Stimulated activated CD4-positive, alpha-beta T cell treated with anti-CD3 and anti-CD28 coated beads, Interleukin-4, amount 100 ng/mL, for 4 hours (primary cell): ENCODE data around the gene SREBF2.

Source experiments
- DNase-seq, 2 experiments: peaks; one replicate each; pipeline ENCODE4 v3.0.0-alpha.2; 2020

The SREBF2 gene

DNA sequence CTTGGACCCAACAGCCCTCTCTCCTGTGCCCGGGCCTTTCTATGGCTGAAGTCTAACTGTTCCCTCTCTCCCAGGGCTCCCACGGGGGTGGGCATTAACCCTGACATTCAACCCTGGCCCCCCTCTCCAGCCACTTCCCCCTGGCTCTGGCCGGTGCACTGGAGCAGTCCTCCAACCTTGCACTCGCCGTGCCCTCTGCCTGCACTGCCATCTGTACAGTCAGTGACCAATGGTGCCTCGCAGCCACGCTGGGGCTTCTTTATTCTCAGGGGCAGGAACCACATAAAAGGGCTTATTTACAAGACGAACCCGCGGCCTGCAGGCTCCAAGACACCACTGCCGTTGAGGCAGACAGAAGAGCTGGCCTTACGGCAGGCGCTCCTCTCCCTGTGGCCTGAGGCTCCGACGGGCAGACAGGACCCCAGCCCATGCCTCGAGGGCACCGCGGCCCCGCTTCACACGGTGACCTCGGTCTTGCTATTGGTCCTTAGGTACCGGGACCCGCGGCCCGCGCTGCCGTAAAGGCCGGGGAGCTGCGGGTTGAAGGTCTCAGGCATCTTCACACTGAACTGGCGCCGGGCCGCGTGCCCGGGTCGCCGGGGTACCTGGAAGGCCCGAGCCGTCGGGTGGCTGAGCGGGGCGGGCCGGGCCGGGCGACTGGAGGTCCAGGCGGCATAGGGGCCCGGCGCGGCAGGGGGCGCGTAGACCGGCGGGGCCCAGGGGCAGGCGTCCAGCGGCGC, 76.6 kb downstream of the SREBF2 start:
- DNase-seq: no peak

DNA sequence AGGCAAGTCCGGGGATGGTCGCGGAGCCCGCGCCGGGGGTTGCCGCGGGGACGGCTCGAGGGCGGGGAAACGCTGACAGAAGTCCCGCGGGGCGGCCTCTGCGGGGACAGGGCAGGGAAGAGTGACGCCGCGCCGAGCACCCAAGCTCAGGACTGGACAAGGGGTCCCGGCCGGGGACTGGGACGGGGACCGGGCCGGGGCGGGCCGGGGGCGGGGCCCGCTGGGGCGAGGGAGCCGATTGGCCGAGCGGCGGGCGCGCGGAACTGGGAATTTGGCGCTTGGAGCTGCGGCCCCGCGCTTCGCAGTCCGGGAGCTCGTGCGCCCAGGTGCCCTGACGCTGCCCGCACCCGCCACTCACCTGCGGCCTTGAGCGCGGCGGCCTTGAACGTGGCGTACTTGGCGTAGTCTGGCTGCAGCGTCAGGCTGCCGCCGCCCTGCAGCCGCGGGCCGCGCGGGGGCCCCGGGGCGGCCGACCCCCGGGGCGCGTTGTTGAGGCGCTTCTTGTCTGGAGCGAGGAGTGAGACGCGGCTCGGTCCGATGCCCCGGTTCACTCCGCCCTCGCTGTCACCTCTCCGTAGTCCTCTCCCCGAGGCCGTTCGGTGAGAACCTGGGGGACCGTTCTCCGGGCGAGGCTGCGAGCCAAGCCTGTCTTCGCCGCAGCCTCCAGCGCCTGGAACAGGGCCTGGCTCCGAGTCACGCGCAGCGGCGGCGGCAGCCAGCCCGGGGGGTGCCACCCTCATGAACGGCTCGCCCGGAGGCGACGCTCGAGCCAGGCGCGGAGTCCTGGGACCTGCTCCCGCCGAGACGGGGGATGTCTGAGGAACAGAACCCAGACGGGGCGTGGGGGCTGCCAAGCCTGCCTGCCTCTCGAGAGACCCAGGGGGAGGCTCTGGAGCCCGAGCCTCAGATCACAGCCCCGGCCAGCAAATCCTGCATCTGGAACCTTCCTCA, 77.4 kb downstream of the SREBF2 start:
- DNase-seq: no peak

DNA sequence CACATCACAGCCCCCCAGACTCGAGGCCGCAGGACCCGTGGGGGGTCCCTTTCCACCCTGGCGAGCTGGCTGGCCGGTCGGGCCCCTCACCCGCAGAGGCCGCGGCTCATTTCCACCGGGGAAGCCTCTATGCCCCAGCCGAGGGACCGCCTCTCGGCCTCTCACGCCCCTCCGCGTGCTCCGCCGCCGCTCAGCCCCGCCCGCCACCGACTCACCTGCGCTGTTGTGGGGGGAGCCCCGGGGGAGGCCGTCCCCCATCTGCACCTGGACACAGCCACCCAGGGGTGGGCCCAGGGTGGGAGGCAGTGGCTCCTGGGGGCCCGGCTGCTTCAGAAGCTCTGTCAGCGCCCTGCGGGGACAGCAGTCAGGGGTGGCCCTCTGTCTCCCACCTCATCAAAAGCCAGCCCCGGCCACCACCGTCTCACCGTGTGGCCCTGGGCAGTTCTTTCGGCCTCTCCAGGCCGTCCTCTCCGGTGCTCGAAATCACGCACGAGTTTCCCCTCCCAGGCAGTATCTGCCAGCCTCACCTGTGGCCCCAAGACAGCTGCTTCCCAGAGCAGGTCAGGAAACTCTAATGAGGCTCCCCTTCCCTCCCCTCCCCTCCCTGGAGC, 78.2 kb downstream of the SREBF2 start:
- DNase-seq: peak in 1 of 2 experiments; percentile 30

DNA sequence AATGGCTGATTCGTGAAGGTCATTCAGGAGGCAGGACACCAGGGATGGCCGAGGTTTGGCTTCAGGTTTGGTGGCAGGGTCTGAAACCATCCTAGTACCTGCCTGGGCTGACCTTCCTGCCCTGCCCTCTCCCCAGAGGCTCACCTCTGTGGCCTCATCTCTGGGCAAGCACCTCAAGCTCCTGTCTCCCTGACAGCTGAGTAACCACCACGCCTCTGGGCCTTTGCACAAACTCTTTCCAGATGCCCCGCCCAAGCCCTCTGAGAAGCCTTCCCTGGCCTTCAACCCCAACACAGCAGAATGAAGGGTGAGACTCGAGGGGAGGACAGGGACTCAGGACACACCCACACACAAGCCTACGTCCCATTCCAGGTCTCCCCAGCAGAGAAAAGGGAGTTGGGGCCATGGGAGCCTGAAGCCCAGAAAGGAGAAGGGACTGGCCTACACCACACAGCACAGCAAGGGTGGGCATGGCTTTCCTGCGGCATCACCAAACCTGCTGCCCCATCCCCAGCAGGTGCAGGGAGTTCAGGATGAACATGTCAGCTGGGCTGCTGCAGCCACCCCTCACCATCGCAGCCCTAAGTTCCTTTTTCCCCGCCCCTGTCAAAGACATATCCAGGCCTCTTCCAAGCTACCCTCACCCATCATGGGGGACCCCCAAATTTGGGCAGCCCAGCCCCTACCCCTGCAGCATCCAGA, 79.6 kb downstream of the SREBF2 start:
- no peak for DNase-seq

DNA sequence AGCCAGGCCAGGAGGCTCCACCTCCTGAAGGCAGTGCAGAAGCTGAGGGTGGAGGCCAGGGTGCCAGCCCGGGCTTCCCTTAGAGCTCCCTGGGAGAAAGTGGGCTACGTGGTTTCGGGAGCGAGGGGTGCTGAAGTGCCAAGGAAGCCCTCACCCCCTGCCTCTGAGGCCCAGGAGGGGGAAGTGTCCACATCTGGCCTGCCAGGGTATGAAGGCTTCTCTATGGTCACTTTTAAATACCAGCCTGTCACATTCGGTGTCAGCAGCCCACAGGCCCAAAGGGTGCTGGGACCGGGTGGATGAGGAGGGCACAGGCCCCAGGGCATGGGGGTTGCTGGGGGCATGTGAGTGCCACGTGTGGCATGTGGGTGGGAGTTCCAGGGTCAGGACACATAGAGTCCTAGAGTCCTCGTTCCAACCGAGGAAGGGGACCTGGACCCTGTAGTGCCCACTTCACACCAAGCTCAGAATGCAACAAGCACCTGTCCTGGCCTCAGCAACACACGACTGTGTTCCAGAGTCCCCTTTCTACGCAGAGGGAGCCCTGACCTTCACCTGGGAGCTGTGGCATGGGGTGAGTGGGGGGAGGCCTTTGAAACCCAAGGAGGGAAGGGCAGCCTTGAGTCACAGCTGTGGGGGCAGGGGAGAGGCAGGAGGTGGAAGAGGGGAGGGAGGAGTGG, 80.3 kb downstream of the SREBF2 start:
- DNase-seq: no peak

DNA sequence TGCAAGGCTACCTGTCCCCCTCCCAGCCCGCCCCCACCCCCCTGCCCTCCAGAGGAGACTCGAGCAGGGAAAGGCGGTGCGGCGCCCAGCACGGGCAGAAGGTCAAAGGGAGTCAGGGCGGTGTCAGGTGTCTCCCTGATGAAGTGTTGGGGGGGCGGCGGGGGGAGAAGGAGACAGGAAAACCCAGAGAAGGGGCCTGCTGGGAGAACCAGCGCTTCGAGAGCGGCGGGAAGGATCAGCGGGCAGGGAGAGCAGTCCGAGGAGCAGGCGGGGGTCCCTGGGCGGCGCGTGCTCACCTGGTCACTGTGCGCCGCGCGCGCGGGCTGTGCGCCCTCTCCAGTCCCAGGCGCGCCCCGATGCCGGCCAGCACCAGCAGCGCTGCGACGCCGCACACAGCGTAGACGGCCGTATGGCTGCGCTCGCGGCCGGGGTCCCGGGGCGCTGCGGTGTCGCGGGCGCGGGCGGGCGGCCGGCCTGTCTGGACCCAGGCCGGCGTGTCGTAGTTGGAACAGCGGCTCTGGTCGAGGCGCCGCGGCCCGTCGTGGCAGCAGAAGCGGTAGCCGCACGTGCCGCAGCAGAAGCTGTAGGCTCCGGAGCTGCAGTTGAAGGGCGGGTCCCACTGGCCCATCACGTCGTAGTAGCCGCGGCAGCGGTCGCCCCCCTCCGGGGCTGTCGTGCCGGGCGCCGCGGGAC, 81.1 kb downstream of the SREBF2 start:
- DNase-seq: no peak

DNA sequence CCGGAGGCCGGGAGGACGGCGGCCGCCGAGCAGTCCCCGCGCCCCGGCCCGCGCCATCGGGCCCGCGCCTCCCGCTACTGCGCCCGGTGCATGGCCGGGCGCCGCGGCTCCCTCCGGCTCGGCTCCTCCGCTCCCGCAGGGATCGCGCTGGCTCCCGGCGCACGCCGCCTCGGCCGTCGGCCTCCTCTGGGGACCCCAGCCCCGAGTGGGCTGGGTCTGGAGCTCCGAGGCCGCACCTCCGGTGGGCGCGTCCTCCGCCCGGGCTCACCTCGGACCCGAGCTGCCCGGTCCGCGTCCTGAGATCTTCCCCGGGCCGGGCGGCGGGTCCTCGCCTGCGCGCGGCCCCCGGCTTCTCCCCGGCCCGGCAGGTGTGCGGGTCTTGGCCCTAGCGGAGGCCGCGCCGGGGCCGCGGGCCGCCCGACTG, 81.7 kb downstream of the SREBF2 start:
- DNase-seq: no peak

DNA sequence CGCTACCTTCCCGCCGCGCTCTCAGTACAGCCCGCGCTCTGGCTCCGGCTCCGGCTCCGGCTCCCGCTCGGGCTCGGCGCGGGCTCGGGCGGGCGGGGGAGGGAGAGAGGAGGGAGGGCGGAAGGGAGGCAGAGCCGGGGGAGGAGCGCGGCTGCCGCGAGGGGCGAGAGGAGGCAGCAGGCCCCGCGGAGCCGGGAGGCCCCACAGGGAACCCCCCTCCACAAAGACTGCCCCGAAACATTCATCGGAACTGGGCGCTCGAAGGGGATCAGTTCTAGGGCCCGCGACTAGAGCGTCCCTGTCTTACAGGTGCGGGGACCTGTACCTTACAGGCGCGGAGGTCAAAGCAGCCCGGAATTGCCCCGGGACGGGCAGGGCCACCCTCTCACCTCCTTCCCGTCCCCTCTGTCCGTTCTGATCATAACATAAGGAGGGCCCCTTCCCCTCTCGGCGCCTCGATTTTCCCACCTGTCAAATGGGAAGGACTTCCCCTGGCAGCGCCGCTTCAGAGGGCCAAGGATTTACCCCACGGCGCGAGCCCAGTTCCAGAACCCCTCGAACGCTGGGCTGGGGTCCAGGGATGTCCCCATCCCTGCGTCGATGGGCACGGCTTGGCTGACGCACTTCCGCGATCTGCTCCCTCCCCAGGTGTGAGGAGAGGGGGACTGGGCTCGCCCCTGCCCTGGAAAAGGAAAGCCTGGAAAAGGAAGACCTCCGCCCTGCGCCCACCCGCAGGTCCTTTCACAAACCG, 82.3 kb downstream of the SREBF2 start, which contains the start of gene SHISA8:
Gene SHISA8 (minus strand): TSS at position 40 of the 751 bp plus-strand sequence. CDS start 407 bp downstream, outside the sequence.
- peak; percentile 60 to 65 for DNase-seq

DNA sequence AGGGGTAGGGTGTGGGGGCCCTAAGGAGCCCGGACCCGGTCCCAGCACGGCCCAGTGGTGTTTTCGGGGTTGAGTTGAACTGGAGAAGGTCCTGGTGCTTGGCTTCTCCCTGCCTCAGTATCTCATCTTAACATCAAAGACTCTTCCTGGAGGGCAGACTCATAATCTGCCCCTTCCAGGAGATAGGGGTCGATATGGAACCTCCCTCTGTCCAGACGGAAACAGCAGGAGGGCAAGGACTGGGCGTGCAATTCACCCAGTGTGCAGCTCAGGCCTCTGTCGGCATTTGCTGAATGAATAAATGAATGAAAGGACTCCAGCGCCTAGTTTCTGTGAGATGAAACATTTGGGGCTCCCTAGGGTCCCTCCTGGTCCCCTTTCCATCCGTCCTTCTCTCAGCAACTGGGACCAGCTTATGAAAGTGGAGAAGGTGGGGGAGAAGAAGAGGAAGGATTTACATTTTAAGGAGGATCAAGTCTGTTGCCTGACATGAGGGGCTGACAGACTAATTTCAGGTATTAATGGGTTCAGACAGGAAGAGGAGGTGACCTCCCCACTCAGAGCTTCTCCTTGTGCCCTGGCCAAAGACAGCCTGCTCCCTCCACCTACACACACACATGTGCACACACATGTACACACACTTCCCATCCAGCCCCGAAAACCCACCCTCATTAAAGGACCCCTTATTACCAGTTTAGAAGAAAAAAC, 83.0 kb downstream of the SREBF2 start:
- no peak for DNase-seq

DNA sequence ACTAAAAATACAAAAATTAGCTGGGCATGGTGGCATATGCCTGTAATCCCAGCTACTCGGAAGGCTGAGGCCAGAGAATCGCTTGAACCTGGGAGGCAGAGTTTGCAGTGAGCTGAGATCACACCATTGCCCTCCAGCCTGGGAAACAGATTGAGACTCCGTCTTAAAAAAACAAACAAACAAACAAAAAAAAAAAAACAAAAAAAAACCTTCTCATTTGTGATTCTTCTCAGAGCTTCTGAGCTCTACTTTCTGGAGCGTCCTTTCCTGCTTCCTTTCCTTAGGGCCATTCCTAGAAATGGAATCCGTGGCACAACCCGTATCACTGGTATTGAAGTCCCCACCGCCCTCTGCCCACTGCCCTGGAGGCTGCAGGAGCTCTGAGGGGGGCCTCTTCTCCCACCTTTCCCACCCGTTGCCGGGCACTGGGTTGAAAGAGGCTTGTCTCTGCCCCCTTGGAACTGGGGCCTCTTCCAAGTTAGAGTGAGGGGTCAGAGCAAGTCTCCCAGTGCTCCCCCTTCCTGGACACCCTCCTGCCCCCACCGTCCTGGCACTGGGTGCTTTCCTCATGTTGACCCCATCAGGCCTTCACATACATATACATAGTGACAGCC, 83.9 kb downstream of the SREBF2 start:
- no peak for DNase-seq

DNA sequence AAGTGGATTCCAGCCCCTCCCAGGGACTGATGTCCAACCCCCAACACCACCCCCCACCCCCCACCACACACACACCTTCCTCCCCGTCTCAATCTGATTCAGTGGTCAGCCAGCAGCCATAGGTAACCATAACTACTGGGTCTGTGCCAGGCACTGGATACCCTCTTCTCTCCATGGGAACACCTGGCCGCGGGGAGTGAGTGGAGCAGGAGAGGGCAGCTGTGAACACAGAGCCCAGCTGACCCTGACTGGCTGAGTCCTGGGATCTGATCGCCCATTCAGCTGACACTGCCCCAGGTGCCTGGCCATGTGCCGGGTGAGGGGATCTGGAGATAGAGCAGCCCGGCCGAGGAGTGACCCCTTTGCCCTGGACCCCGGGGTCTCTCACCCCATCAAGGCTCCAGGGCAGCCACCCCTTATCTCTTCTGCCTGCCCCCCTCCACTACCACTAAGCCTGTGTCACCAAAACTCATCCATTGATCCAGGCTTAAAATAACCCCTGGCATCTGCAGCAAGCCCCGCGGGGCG, 84.5 kb downstream of the SREBF2 start:
- DNase-seq: no peak

DNA sequence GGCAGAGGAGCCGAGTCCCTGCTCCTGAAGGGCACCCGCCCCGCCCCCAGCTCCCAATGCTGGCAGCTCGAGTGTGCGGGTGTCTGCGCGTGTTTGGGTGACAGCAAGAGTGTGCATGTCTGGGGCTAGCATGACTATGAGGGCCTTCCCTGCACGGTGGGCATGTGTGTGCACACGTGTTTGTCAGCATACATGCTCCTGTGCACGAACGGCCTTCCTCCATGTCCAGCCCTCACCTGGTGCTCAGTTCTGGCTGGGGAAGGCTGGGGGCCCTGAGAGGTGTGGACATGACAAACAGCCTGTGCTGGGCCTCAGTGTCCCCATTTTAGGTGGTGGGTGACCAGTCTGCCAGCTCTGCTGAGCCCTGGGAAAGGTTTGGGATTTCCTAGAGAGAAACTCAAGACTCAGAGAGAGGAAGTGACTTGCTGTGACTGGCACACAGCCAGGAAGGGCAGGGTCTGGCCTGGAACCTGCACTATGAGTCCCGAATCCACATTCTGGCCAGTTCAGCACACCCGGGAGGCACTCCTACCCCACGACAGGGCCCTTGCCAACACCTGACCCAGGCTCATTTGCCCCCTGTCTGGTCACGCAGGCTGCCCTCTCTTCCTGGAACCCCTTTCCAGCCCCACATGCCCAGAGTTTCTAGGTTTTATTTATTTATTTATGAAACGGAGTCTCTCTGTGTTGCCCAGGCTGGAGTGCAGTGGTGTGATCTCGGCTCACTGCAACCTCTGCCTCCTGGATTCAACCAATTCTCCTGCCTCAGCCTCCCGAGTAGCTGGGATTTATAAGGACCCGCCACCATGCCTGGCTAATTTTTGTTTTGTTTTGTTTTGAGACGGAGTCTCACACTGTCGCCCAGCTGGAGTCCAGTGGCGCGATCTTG, 85.2 kb downstream of the SREBF2 start:
- DNase-seq: no peak

DNA sequence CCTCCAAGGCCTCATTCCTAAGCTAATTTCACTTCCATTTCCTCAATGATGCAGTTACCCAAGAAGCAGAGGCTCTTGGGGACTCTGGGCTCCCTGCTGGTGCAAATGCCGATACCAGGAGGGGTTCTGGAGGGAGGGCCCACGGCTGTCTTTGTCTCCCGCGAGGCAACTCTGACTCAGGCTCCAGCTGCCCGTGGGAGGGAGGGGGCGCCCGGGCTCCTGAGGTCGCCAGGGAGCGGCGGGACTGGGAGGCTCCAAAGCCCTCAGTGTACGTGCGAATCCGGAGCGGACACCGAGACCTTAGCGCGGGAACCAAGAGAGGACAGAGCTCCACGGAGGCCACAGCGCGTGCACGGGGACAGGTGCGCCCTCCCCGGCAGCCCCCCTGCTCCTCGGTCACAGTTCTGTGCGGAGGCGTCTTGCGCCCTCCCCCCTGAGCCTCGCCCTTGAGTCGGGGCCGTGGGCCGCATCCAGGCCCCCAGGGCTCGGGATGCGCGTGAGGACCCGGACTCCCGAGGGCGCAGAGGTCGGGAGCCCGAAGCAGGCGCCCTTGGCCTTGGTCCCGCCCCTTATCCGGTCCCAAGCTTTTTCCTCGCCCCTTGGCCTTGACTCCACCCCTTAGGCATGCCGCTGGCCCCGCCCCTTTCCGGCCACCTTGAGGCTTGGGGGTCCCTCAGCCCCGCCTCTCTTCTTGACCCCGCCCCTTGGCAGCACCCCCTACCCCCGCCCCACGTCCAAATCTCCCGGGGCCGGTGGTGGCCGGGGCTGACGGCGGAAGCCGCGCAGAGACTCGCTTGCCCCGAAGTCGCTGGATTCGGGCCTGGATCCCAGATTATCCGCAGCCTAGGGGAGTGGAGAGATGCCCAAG, 86.7 kb downstream of the SREBF2 start:
- peak in 1 of 2 experiments; percentile 72 for DNase-seq

DNA sequence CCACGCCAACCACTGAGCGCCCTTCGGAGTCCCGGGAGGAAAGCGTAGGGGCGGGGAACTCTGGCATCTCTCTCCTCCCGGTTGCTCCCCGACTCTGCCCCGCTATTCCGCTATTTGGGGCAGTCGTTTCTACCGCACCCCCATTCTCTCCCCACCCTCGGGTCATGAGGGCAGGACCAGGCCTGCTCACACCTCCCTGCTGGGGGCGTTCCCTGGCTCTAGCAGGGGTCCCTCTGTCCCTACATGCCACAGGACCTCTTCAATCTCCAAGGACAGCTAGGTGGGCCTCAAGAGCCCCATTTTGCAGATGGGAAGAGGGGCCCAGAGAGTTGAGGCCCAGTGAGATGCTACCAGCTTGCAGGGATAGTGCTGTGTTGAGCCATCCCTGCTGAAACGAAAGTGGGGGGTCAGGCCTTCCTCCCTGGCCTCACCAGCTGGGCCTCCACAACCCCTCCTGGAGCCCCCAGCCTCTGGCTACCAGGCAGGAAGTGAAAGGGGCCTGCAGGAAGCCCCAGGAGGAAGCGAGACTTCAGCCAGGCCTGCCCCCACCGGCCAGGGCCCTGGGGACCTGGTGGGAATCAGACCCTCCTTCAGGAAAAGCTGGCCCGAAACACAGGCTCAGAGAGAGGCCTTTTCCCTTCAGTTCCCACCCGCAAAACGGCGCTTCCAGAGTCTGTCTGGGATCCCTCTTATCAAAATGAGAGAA, 87.5 kb downstream of the SREBF2 start:
- no peak for DNase-seq

DNA sequence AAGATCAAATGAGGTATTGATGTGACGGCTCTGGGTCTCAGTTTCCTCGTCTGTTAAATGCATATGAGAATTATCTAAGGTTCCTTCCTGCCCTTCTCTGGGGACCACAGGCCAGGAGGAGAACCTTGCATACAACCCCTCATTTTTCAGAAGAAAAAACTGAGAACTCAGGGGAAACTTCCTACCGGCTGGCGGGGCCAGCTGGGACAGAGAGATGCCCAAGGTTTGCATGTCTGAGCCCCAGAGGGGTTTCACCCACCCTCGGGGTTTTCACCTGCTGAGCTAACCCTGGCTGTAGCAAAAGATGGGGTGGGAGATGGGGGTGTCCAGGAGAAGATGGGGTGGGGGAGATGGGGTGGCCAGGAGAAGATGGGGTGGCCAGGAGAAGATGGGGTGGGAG, 89.4 kb downstream of the SREBF2 start:
- no peak for DNase-seq

DNA sequence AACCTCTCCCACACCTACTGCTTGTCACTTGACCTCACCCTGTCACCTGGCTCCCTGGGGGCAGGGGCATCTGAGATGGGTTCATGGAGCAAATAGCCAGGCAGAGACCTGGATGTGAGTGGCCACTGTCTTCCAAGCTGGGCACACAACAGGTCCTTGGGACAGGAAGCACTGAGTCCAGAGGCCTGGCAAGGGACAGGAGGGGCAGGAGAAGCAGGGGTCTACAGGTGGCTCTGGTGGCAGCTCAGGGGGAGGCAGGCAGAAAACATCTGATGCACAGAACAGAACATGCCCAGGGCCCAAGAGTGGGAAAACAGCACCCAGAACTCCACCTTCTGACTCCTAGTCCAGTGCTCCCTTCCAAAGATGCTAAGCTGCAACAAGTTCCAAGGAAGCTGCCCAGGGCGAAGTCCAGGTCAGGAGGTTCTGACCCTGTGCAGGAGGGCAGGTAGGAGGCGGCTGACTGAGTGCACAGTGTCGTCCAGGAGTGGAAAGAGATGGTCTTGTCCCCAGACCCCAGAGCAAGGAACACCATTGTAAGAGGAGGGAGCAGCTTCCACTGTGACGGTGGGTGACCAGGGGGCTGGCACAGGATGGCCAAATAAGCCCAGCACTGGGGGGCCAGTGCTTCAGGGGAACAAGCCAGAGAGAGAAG, 90.2 kb downstream of the SREBF2 start:
- no peak for DNase-seq
